PFSK-1 (cell line): ENCODE data around the gene ZNF609.

Experiments used
- POLR2AphosphoS5 ChIP-seq: IDR thresholded peaks from 2 replicates; pipeline ENCODE4 v1.6.1; 2012; ENCODE audit warnings: low read depth, mild to moderate bottlenecking, control low read depth, low read length, moderate library complexity
- REST ChIP-seq, 2 experiments: IDR thresholded peaks; 2 replicates each; pipeline versions ENCODE4 v1.6.1 to v1.8.0; 2011 to 2012; ENCODE audit warnings: low read depth in 2 of 2, low read length in 2 of 2, control low read depth in 1 of 2, inconsistent platforms in 1 of 2, mild to moderate bottlenecking in 1 of 2, moderate library complexity in 1 of 2; ENCODE audit not compliant: insufficient read depth in 1 of 2
- SIN3A ChIP-seq: IDR thresholded peaks from 2 replicates; pipeline ENCODE4 v1.6.1; 2012; ENCODE audit warnings: mild to moderate bottlenecking, low read length, moderate library complexity, borderline replicate concordance; ENCODE audit not compliant: insufficient read depth
- TAF1 ChIP-seq: IDR thresholded peaks from 2 replicates; pipeline ENCODE4 v1.6.1; 2012; ENCODE audit warnings: low read length, control low read depth, borderline replicate concordance; ENCODE audit not compliant: insufficient read depth

- TF ChIP-seq POLR2AphosphoS5 (peak; percentile 53), REST (IDR thresholded peaks at IDR 0.05; ENCODE audit: insufficient read depth in 1 of 2, low read depth in 2 of 2, low read length in 2 of 2) (peak; percentile 47 to 55; a peak in 1 of 4 replicates), TAF1 (peak; percentile 88), SIN3A (peak; percentile 86; the same call in 1 of the 2 replicates)
These were observed at the start of gene ZNF609 for GRCh38 chr15:64460206-64460723.
